Epithelial cell of esophagus (primary cell): ENCODE results near the gene SLC25A15.
"Not testable (repeated sequence)": the region's sequence is repeated elsewhere in the genome, so short reads cannot be mapped to it uniquely, and the experiment has no call there.

Experiments used
- DNase-seq: peaks from one replicate; pipeline ENCODE4 v3.0.0; 2010; ENCODE audit warnings: low read depth
- H3K4me3 ChIP-seq: 2 replicates; pipeline ENCODE4 v1.5.1; 2011; ENCODE audit warnings: mild to moderate bottlenecking, low read length, control low read depth
- TF ChIP-seq, protein P1 (sequence below): IDR thresholded peaks from 2 replicates; pipeline ENCODE4 v1.5.1; 2011; ENCODE audit warnings: low read depth, mild to moderate bottlenecking, low read length, control low read depth, inconsistent platforms; ENCODE audit not compliant: insufficient read depth; ENCODE audit errors: missing control alignments

SLC25A15 gene

DNA sequence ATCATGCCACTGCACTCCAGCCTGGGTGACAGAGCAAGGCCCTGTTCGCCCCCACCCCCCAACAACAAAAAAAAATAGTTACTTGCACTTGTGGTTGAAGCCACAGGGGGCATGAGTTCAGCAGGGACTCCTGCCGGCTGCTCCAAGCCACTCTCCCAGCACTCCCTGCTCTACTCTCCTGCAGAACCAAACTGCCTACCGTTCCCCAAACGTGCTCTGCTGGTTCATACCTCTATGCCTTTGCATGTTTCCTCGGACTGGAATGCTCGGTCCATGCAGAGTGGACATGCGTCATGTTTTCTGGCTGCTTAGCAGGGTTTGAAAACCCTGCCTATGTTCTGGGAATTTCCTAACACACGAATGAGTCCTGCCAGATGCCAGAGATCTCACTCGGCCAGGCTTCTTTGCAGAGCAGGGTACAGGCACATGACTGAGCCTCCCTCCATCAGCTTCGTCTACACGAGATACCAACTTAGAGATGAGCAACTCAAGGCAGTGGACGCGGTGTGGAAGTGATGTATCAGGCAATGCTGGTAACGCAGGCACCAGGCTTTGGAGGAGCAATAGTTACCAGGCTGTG lies 8.5 kb upstream of the SLC25A15 start:
- TF ChIP-seq, protein P1, sequence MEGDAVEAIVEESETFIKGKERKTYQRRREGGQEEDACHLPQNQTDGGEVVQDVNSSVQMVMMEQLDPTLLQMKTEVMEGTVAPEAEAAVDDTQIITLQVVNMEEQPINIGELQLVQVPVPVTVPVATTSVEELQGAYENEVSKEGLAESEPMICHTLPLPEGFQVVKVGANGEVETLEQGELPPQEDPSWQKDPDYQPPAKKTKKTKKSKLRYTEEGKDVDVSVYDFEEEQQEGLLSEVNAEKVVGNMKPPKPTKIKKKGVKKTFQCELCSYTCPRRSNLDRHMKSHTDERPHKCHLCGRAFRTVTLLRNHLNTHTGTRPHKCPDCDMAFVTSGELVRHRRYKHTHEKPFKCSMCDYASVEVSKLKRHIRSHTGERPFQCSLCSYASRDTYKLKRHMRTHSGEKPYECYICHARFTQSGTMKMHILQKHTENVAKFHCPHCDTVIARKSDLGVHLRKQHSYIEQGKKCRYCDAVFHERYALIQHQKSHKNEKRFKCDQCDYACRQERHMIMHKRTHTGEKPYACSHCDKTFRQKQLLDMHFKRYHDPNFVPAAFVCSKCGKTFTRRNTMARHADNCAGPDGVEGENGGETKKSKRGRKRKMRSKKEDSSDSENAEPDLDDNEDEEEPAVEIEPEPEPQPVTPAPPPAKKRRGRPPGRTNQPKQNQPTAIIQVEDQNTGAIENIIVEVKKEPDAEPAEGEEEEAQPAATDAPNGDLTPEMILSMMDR, result no peak
- no peak overlapping the region for H3K4me3 ChIP-seq
- peak; percentile 51 for DNase-seq

DNA sequence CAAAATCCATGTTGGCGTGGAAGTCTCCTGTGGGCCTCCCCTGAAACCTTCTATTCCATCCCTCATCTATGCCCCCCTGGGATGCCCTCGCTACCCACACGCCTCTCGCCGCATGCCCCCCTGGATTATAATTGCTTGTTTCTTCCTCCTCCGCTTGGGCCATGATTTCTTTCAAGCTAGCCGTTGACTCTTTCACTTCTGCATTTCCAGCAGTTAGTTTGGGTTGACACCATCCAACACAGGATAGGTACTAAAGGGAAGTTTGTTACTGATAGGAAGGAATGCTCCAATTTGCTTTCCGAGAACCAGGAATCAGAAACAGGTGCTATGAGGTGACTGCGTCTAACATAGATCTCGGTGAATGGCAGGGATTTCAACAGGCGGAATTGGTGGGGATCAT lies 7.7 kb upstream of the SLC25A15 start:
- DNase-seq, result no peak
- TF ChIP-seq, protein P1, result no peak
- H3K4me3 ChIP-seq, result no peak overlapping the region

DNA sequence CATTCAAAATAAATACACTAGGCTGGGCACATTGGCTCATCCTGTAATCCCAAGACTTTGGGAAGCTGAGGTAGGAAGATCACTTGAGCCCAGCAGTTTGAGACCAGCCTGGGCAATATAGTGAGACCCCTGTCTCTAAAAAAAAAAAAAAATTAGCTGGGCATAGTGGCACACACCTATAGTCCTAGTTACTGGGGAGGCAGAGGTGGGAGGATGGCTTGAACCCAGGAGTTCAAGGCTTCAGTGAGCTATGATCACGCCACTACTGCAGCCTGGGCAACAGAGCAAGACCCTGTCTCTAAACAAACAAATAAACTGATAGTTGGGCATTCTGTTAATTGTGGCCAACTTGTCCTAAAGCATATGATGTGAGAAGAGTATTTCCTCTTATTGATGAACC lies 6.4 kb upstream of the SLC25A15 start:
- not testable (repeated sequence) for DNase-seq, H3K4me3 ChIP-seq

DNA sequence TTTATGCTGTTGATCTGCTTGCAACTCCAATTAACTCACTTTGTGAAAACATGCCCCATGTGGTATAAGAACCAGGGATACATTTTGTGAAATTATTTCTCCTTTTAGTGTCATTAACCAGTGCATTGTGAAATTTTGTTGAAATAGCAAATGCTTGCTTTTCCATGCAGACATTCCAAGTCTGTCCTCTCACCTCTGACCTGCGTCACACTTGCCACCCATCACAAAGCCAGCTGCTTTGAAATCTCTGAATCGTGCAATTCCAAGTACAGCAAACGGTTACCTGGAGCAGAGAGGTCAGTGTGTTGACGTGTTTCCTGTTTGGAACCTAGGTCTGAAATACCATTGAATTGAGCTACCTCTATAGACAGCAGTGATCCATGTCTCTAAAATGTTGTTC lies 4.9 kb upstream of the SLC25A15 start:
- no peak overlapping the region for H3K4me3 ChIP-seq
- TF ChIP-seq, protein P1, result no peak
- DNase-seq, result no peak

DNA sequence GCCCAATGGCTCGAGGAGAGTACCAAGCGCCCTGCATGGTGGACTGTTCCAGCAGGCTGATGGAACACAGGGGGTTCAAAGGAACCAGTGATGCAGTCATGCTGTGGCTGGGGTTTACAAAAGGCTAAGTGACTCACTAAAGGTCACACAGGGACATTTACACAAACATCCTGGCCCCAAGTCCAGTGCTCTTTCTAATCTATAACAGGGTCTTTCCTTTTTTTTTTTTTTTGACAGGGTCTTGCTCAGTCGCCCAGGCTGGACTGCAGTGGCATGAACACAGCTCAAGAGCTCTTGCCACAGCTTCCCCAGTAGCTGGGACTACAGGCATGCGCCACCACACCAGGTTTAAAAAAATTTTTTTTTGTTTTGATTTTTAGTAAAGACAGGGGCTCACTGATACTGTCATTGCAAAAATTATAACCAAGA lies 2.8 kb upstream of the SLC25A15 start:
- no peak for DNase-seq
- TF ChIP-seq, protein P1, result no peak
- H3K4me3 ChIP-seq, result no peak overlapping the region

DNA sequence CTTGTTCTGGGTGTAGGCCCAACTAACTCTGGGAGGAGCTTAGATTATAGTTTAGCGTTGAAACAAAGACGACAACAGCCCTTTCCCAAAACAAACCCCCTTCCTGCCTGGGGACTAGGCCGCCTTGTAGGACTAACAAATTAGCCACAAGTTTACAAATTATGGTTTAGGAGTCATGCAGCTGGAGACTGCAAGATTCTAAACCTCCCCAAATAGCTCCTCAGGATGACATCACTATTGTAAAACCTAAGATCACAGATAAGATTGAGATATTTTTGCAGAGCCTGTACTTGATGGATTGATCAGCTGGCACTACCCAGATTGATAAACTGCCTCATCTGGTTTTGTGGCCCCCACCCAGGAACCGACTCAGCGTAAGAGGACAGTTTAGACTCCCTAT lies 2.3 kb upstream of the SLC25A15 start:
- H3K4me3 ChIP-seq, result no peak overlapping the region
- no peak for DNase-seq
- TF ChIP-seq, protein P1, result no peak

DNA sequence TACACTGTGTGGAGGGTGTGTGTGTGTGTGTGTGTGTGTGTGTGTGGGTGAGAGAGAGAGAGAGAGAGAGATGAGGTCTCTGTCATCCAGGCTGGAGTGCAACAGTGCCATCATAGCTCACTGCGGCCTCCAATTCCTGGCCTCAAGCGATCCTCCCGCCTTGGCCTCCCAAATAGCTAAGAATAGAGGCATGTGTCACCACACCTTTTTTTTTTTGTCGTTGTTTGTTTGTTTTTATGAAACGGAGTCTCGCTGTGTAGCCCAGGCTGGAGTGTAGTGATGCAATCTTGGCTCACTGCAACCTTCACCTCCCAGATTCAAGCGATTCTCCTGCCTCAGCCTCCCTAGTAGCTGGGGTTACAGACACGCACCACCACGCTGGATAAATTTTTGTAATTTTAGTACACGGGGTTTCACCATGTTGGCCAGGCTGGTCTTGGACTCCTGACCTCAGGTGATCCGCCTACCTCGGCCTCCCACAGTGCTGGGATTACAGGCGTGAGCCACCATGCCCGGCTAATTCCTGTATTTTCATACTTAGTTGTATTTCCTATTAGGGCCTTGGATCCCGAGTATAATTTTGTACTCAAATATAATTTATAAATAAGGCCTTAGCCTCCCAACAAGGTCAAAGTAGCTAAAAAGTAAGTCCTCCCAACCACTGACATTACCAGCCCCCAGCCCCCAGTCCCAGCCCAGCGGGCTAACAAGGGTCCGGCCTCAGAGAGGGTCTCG lies 704 bp upstream of the SLC25A15 start:
- not testable (repeated sequence) for DNase-seq
- peak overlapping the region; percentile 71 for H3K4me3 ChIP-seq

DNA sequence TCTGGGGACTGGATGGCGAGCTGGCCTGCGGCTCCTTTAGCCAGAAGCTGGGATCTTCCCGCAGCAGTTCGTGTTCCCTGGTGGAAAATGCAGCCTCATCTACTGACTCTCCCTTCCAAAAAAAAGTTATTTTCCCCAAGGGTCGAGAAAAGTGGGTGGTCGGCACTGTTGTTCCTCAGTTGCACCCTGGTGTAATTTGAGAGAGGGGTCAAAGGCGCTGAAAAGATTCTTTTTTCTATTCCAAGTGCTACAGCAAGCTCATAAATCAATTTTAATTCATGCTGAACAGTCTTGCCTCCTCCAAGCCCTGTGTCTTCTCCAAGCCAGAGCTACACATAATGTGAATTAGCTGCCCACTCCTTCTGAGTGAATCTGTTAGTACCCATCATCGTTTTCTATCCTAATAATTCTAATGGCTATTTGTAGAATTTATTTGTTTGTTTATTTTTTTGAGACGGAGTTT lies 774 bp downstream of the SLC25A15 start:
- TF ChIP-seq, protein P1, result no peak
- H3K4me3 ChIP-seq, result peak overlapping the region; percentile 71
- DNase-seq, result no peak
